ENCODE measurements around the gene EPHA3. TPM values are rescaled to one million over a fixed set of nuclear protein-coding genes. Genes with fewer than 3 reads are reported as not detected.

The EPHA3 gene
- polyA plus RNA-seq, 1 donor = 3.0 TPM

GRCh38 chr3:89375451-89375850 is 268.0 kb downstream of the EPHA3 start:
- no peak for DNase-seq
- no peaks in the 10 kb centered on the region for H3K36me3 ChIP-seq (ENCODE audit: control insufficient read depth, insufficient read depth, low read length)
- H3K27ac ChIP-seq (ENCODE audit: low read length) = no peak overlapping the region
- WGBS (ENCODE audit: insufficient coverage, low lambda C conversion rate) = no CpG with 5 or more reads among the region's 1 CpG
- H3K27me3 ChIP-seq (ENCODE audit: control insufficient read depth, insufficient read depth, low read length) = no peaks in the 10 kb centered on the region
- H3K9me3 ChIP-seq (ENCODE audit: control insufficient read depth, low read depth, low read length) = no peaks in the 10 kb centered on the region
- no peak overlapping the region for H3K4me3 ChIP-seq (ENCODE audit: low read length)
- no peaks in the 10 kb centered on the region for H3K4me1 ChIP-seq (ENCODE audit: control insufficient read depth, insufficient read depth, low read length)

- no peaks in the 10 kb centered on the region for H3K36me3 ChIP-seq (ENCODE audit: control insufficient read depth, insufficient read depth, low read length)
- no peaks in the 10 kb centered on the region for H3K27me3 ChIP-seq (ENCODE audit: control insufficient read depth, insufficient read depth, low read length)
- no peak for DNase-seq
- no peaks in the 10 kb centered on the region for H3K4me1 ChIP-seq (ENCODE audit: control insufficient read depth, insufficient read depth, low read length)
- H3K4me3 ChIP-seq (ENCODE audit: low read length) = no peak overlapping the region
- 90% methylated on average over 2 of the region's 4 CpGs for WGBS (ENCODE audit: insufficient coverage, low lambda C conversion rate)
- no peaks in the 10 kb centered on the region for H3K9me3 ChIP-seq (ENCODE audit: control insufficient read depth, low read depth, low read length)
- no peak overlapping the region for H3K27ac ChIP-seq (ENCODE audit: low read length)
These were observed 272.6 kb downstream of the EPHA3 start for GRCh38 chr3:89380016-89380415.

GRCh38 chr3:89392991-89393390 is 285.6 kb downstream of the EPHA3 start:
- H3K36me3 ChIP-seq (ENCODE audit: control insufficient read depth, insufficient read depth, low read length) = no peaks in the 10 kb centered on the region
- H3K4me3 ChIP-seq (ENCODE audit: low read length) = no peak overlapping the region
- H3K27me3 ChIP-seq (ENCODE audit: control insufficient read depth, insufficient read depth, low read length) = no peaks in the 10 kb centered on the region
- H3K9me3 ChIP-seq (ENCODE audit: control insufficient read depth, low read depth, low read length) = no peaks in the 10 kb centered on the region
- no peaks in the 10 kb centered on the region for H3K4me1 ChIP-seq (ENCODE audit: control insufficient read depth, insufficient read depth, low read length)
- WGBS (ENCODE audit: insufficient coverage, low lambda C conversion rate) = 100% methylated on average over 1 of the region's 3 CpGs
- no peak for DNase-seq
- H3K27ac ChIP-seq (ENCODE audit: low read length) = no peak overlapping the region

- H3K27me3 ChIP-seq (ENCODE audit: control insufficient read depth, insufficient read depth, low read length) = no peaks in the 10 kb centered on the region
- H3K9me3 ChIP-seq (ENCODE audit: control insufficient read depth, low read depth, low read length) = no peaks in the 10 kb centered on the region
- no peak overlapping the region for H3K27ac ChIP-seq (ENCODE audit: low read length)
- no peaks in the 10 kb centered on the region for H3K4me1 ChIP-seq (ENCODE audit: control insufficient read depth, insufficient read depth, low read length)
- H3K4me3 ChIP-seq (ENCODE audit: low read length) = no peak overlapping the region
- WGBS (ENCODE audit: insufficient coverage, low lambda C conversion rate) = 100% methylated on average over 1 of the region's 1 CpG
- H3K36me3 ChIP-seq (ENCODE audit: control insufficient read depth, insufficient read depth, low read length) = no peaks in the 10 kb centered on the region
- peak in 1 of 2 donors; percentile 2 for DNase-seq
These were observed 288.0 kb downstream of the EPHA3 start for GRCh38 chr3:89395456-89395855.

- no peak for DNase-seq
- Histone ChIP-seq H3K4me3 (ENCODE audit: low read length) (no peak overlapping the region), H3K9me3 (ENCODE audit: control insufficient read depth, low read depth, low read length) (no peaks in the 10 kb centered on the region), H3K36me3 (ENCODE audit: control insufficient read depth, insufficient read depth, low read length) (no peaks in the 10 kb centered on the region), H3K27me3 (ENCODE audit: control insufficient read depth, insufficient read depth, low read length) (no peaks in the 10 kb centered on the region), H3K27ac (ENCODE audit: low read length) (no peak overlapping the region), H3K4me1 (ENCODE audit: control insufficient read depth, insufficient read depth, low read length) (no peaks in the 10 kb centered on the region)
These were observed 288.6 kb downstream of the EPHA3 start for GRCh38 chr3:89395996-89396395.

- DNase-seq = no peak
- WGBS (ENCODE audit: insufficient coverage, low lambda C conversion rate) = 100% methylated on average over 1 of the region's 1 CpG
- no peaks in the 10 kb centered on the region for H3K9me3 ChIP-seq (ENCODE audit: control insufficient read depth, low read depth, low read length)
- H3K27me3 ChIP-seq (ENCODE audit: control insufficient read depth, insufficient read depth, low read length) = no peaks in the 10 kb centered on the region
- H3K36me3 ChIP-seq (ENCODE audit: control insufficient read depth, insufficient read depth, low read length) = no peaks in the 10 kb centered on the region
- H3K4me3 ChIP-seq (ENCODE audit: low read length) = no peak overlapping the region
- H3K4me1 ChIP-seq (ENCODE audit: control insufficient read depth, insufficient read depth, low read length) = no peaks in the 10 kb centered on the region
- no peak overlapping the region for H3K27ac ChIP-seq (ENCODE audit: low read length)
These were observed 294.6 kb downstream of the EPHA3 start for GRCh38 chr3:89402051-89402450.

- WGBS (ENCODE audit: insufficient coverage, low lambda C conversion rate) = no CpG with 5 or more reads among the region's 1 CpG
- H3K4me1 ChIP-seq (ENCODE audit: control insufficient read depth, insufficient read depth, low read length) = no peaks in the 10 kb centered on the region
- no peak overlapping the region for H3K27ac ChIP-seq (ENCODE audit: low read length)
- no peak for DNase-seq
- no peaks in the 10 kb centered on the region for H3K9me3 ChIP-seq (ENCODE audit: control insufficient read depth, low read depth, low read length)
- H3K27me3 ChIP-seq (ENCODE audit: control insufficient read depth, insufficient read depth, low read length) = no peaks in the 10 kb centered on the region
- H3K4me3 ChIP-seq (ENCODE audit: low read length) = no peak overlapping the region
- H3K36me3 ChIP-seq (ENCODE audit: control insufficient read depth, insufficient read depth, low read length) = no peaks in the 10 kb centered on the region
These were observed 297.8 kb downstream of the EPHA3 start for GRCh38 chr3:89405176-89405575.

GRCh38 chr3:89405593-89405992 is 298.2 kb downstream of the EPHA3 start:
- DNase-seq = no peak
- H3K27me3 ChIP-seq (ENCODE audit: control insufficient read depth, insufficient read depth, low read length) = no peaks in the 10 kb centered on the region
- H3K9me3 ChIP-seq (ENCODE audit: control insufficient read depth, low read depth, low read length) = no peaks in the 10 kb centered on the region
- H3K4me1 ChIP-seq (ENCODE audit: control insufficient read depth, insufficient read depth, low read length) = no peaks in the 10 kb centered on the region
- no peak overlapping the region for H3K27ac ChIP-seq (ENCODE audit: low read length)
- no peak overlapping the region for H3K4me3 ChIP-seq (ENCODE audit: low read length)
- WGBS (ENCODE audit: insufficient coverage, low lambda C conversion rate) = 67% methylated on average over 1 of the region's 2 CpGs
- H3K36me3 ChIP-seq (ENCODE audit: control insufficient read depth, insufficient read depth, low read length) = no peaks in the 10 kb centered on the region

- no CpG with 5 or more reads among the region's 3 CpGs for WGBS (ENCODE audit: insufficient coverage, low lambda C conversion rate)
These were observed 303.8 kb downstream of the EPHA3 start for GRCh38 chr3:89411201-89411600.

GRCh38 chr3:89414270-89414669 is 306.8 kb downstream of the EPHA3 start:
- Histone ChIP-seq H3K27me3 (ENCODE audit: control insufficient read depth, insufficient read depth, low read length) (no peaks in the 10 kb centered on the region), H3K4me1 (ENCODE audit: control insufficient read depth, insufficient read depth, low read length) (no peaks in the 10 kb centered on the region), H3K9me3 (ENCODE audit: control insufficient read depth, low read depth, low read length) (no peaks in the 10 kb centered on the region), H3K36me3 (ENCODE audit: control insufficient read depth, insufficient read depth, low read length) (no peaks in the 10 kb centered on the region), H3K4me3 (ENCODE audit: low read length) (no peak overlapping the region), H3K27ac (ENCODE audit: low read length) (no peak overlapping the region)
- no CpG with 5 or more reads among the region's 4 CpGs for WGBS (ENCODE audit: insufficient coverage, low lambda C conversion rate)
- DNase-seq = no peak

More at GRCh38 chr3:89411201-89411600, 303.8 kb downstream of the EPHA3 start:
- no peaks in the 10 kb centered on the region for H3K4me1 ChIP-seq (ENCODE audit: control insufficient read depth, insufficient read depth, low read length)
- H3K9me3 ChIP-seq (ENCODE audit: control insufficient read depth, low read depth, low read length) = no peaks in the 10 kb centered on the region
- H3K27ac ChIP-seq (ENCODE audit: low read length) = no peak overlapping the region
- no peak overlapping the region for H3K4me3 ChIP-seq (ENCODE audit: low read length)
- DNase-seq = no peak
- no peaks in the 10 kb centered on the region for H3K36me3 ChIP-seq (ENCODE audit: control insufficient read depth, insufficient read depth, low read length)
- H3K27me3 ChIP-seq (ENCODE audit: control insufficient read depth, insufficient read depth, low read length) = no peaks in the 10 kb centered on the region

GRCh38 chr3:89419647-89420241 is 312.3 kb downstream of the EPHA3 start:
- no peaks in the 10 kb centered on the region for H3K36me3 ChIP-seq (ENCODE audit: control insufficient read depth, insufficient read depth, low read length)
- H3K9me3 ChIP-seq (ENCODE audit: control insufficient read depth, low read depth, low read length) = no peaks in the 10 kb centered on the region
- H3K4me1 ChIP-seq (ENCODE audit: control insufficient read depth, insufficient read depth, low read length) = no peaks in the 10 kb centered on the region
- H3K27ac ChIP-seq (ENCODE audit: low read length) = no peak overlapping the region
- no peak for DNase-seq
- no peak overlapping the region for H3K4me3 ChIP-seq (ENCODE audit: low read length)
- H3K27me3 ChIP-seq (ENCODE audit: control insufficient read depth, insufficient read depth, low read length) = no peaks in the 10 kb centered on the region
- WGBS (ENCODE audit: insufficient coverage, low lambda C conversion rate) = no CpG with 5 or more reads among the region's 3 CpGs

Measured in large intestine (tissue), 3 donors.